ENCODE results near the gene LRRFIP2.

DNA sequence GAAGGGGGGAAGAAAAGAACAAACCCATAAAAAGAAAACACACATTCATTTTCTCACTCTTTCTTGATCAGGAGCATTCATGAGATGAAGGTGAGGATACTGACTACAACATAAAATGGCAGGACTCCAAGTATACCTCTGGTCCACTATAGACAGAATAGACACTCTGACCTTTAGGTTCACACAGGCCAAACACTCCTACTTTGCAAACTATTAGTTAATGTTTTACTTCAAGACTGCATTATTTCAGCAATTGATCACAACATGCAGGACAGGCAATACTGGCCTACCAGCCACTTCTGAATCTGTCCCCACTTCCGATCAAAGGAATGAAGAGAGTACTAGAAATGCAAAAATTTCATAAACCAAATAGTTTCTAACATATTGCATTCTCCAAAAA lies 47.0 kb downstream of the LRRFIP2 start:
- TF ChIP-seq, protein P1, sequence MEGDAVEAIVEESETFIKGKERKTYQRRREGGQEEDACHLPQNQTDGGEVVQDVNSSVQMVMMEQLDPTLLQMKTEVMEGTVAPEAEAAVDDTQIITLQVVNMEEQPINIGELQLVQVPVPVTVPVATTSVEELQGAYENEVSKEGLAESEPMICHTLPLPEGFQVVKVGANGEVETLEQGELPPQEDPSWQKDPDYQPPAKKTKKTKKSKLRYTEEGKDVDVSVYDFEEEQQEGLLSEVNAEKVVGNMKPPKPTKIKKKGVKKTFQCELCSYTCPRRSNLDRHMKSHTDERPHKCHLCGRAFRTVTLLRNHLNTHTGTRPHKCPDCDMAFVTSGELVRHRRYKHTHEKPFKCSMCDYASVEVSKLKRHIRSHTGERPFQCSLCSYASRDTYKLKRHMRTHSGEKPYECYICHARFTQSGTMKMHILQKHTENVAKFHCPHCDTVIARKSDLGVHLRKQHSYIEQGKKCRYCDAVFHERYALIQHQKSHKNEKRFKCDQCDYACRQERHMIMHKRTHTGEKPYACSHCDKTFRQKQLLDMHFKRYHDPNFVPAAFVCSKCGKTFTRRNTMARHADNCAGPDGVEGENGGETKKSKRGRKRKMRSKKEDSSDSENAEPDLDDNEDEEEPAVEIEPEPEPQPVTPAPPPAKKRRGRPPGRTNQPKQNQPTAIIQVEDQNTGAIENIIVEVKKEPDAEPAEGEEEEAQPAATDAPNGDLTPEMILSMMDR (IDR thresholded peaks at IDR 0.05) = no peak
- no peak for TF ChIP-seq POLR2A (IDR thresholded peaks at IDR 0.05)
